Activated T-helper 17 cell treated with anti-CD3 and anti-CD28 coated beads, Interleukin-2, amount 50 U/mL, for 72 hours (primary cell): ENCODE data around the gene TRPV4. TPM values are rescaled to one million over a fixed set of nuclear protein-coding genes. Genes with fewer than 3 reads are reported as not detected.

Source experiments
- ATAC-seq: fragments of 150-1000 bp; cut with Tn5 transposase; replicated peaks from 2 replicates; pipeline ENCODE4 v1.10.0; 2021; ENCODE audit warnings: mild to moderate bottlenecking, moderate library complexity
- H3K27ac Mint-ChIP-seq: one replicate; pipeline ENCODE4 v1.8.0; 2022; ENCODE audit warnings: mixed read lengths
- H3K27me3 Mint-ChIP-seq: one replicate; pipeline ENCODE4 v1.8.0; 2022; ENCODE audit warnings: mixed read lengths
- H3K36me3 Mint-ChIP-seq: one replicate; pipeline ENCODE4 v1.8.0; 2022; ENCODE audit warnings: low read depth, mild to moderate bottlenecking, mixed read lengths
- H3K4me1 Mint-ChIP-seq: one replicate; pipeline ENCODE4 v1.8.0; 2022; ENCODE audit warnings: mixed read lengths
- H3K4me3 Mint-ChIP-seq: one replicate; pipeline ENCODE4 v1.8.0; 2022; ENCODE audit warnings: mild to moderate bottlenecking, mixed read lengths
- H3K9me3 Mint-ChIP-seq: one replicate; pipeline ENCODE4 v1.8.0; 2022; ENCODE audit warnings: mixed read lengths
- total RNA-seq, 2 donors: library from RNA; stranded (reverse); gene quantifications; one replicate each; pipeline ENCODE4 v1.2.3, GENCODE V29; 2022

The TRPV4 gene
- total RNA-seq, 2 donors from 2014 or later: not detected

DNA sequence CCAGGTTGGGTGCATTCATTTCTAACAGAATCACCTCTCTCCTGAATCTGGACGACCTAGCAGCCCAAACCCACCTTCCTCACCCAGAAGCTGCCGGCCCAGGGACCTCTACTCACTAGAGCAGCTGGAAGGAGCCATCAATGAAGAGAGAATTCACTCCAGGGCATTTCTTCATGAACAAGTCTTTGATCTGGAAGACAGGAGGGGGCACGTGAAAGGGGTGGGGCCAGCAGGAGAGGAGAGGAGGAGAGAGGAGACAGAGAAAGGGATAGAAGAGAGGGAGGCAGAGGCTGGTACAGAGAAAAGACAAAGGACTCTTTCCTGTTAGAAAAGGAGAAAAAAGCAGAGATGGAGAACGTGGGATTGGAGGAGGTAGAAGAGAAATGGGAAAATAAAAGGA, 39.8 kb downstream of the TRPV4 start:
- Mint-ChIP-seq H3K9me3 (no peaks in the 10 kb centered on the region), H3K27ac (no peak overlapping the region), H3K4me1 (no peaks in the 10 kb centered on the region), H3K27me3 (peaks cover 16% of the 10 kb centered on the region), H3K36me3 (no peaks in the 10 kb centered on the region), H3K4me3 (no peak overlapping the region)
- ATAC-seq: no peak

DNA sequence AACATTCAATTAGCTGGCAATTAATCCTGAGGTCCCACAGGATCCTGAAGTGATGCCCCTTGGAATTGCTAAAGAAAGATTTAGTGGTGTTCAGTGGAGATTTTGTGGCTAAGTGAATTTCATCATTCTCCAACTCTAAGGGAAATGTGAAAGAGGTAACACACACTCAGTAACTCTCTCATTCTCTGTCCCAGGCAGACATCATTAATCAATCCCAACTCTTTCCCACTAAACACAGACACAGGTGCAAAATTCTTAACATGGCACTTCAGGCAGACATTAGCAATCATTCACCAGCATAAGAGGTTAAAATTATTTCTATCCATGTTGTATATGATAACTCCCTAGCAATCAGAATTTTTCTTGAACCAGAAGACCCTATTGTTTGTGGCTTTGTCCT, 40.2 kb downstream of the TRPV4 start:
- Mint-ChIP-seq H3K36me3 (no peaks in the 10 kb centered on the region), H3K27me3 (peaks cover 19% of the 10 kb centered on the region), H3K27ac (no peak overlapping the region), H3K4me1 (no peaks in the 10 kb centered on the region), H3K9me3 (no peaks in the 10 kb centered on the region), H3K4me3 (no peak overlapping the region)
- no peak for ATAC-seq

DNA sequence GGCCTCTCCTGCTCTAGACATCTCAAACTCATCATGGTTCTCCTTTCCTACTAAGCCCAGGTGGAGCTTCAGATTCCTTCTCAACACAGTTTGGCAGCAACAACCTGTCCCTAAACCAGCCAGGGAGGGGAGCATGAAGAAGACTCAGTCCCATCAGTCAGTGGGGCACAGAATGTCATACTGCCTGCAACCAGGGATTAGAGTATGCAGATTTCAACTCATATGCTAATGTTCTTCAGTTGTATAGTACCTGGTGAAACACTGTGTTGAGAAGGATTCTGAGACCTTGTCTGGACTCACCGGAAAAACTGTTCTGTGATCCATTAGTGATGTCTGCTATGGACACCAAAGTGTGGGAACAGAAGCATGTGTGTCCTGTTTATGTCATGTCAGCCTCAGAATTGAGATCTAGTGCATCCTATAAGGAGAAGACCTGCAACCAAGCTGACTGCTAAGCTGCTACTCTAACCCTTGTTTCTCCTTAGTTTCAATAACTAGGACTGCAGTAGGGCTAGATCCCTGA, 43.6 kb downstream of the TRPV4 start:
- Mint-ChIP-seq H3K27me3 (peaks cover 19% of the 10 kb centered on the region), H3K36me3 (no peaks in the 10 kb centered on the region), H3K27ac (no peak overlapping the region), H3K9me3 (no peaks in the 10 kb centered on the region), H3K4me3 (no peak overlapping the region), H3K4me1 (no peaks in the 10 kb centered on the region)
- ATAC-seq: no peak

DNA sequence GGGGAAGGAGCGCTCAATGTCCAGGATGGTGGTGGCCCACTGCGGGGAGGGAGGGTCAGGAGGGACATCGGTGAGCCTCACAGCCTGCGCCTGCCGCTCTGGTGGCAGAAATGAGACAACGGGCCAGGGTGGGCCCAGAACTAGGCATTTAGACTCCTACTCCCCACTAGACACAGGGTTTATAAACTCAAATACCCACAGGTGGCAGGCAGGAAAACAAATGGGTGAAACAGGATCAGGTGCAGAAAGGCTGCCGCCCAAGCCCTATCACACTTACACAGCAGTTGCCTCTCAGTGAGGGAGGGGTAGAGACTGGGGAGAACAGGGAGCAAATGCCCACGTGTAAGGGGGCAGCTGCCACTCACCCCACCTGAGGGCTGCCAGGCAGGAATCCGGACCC, 46.4 kb downstream of the TRPV4 start:
- no peak overlapping the region for H3K4me3 Mint-ChIP-seq
- no peak for ATAC-seq

DNA sequence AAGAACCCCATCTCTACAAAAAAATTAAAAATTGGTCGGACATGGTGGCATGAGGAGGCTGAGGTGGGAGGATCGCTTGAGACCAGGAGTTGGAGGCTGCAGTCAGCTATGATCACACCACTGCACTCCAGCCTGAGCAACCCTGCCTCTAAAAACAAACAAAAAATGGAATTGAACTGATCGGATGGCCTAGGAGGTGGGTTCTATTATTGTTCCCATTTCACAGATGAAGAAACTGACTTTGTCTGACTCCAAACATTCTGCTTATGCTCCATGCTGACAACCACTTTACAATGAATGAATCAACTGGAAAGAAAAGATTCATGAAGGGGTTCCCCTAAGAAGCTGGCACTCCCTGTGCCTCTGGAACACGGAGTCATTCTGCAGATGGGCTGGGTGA, 47.3 kb downstream of the TRPV4 start:
- no peak for ATAC-seq

More for the DNA sequence above, 46.4 kb downstream of the TRPV4 start:
- no peaks in the 10 kb centered on the region for H3K9me3 Mint-ChIP-seq
- no peaks in the 10 kb centered on the region for H3K4me1 Mint-ChIP-seq
- H3K27me3 Mint-ChIP-seq: peaks cover 5% of the 10 kb centered on the region
- no peak overlapping the region for H3K27ac Mint-ChIP-seq
- H3K36me3 Mint-ChIP-seq: no peaks in the 10 kb centered on the region

DNA sequence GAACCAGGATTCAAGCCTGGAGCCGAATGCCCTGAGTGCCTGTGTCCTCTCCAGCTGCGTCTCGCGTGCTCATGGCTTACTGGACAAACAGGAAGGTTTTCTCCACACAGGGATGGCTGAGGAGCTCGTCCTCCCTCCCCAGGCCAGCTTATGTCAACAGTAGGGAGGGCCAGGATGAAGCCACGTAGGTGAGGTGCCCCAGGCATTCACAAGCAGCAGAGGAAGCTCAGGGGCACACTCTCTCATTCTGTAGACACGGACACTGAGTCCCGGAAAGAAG, 49.3 kb downstream of the TRPV4 start:
- H3K9me3 Mint-ChIP-seq: no peaks in the 10 kb centered on the region
- no peaks in the 10 kb centered on the region for H3K36me3 Mint-ChIP-seq
- H3K27ac Mint-ChIP-seq: no peak overlapping the region
- H3K4me3 Mint-ChIP-seq: no peak overlapping the region
- ATAC-seq: no peak
- peaks cover 5% of the 10 kb centered on the region for H3K27me3 Mint-ChIP-seq
- no peaks in the 10 kb centered on the region for H3K4me1 Mint-ChIP-seq

More for the DNA sequence above, 47.3 kb downstream of the TRPV4 start:
- Mint-ChIP-seq H3K4me3 (no peak overlapping the region), H3K27ac (no peak overlapping the region), H3K27me3 (peaks cover 5% of the 10 kb centered on the region), H3K9me3 (no peaks in the 10 kb centered on the region), H3K36me3 (no peaks in the 10 kb centered on the region), H3K4me1 (no peaks in the 10 kb centered on the region)

DNA sequence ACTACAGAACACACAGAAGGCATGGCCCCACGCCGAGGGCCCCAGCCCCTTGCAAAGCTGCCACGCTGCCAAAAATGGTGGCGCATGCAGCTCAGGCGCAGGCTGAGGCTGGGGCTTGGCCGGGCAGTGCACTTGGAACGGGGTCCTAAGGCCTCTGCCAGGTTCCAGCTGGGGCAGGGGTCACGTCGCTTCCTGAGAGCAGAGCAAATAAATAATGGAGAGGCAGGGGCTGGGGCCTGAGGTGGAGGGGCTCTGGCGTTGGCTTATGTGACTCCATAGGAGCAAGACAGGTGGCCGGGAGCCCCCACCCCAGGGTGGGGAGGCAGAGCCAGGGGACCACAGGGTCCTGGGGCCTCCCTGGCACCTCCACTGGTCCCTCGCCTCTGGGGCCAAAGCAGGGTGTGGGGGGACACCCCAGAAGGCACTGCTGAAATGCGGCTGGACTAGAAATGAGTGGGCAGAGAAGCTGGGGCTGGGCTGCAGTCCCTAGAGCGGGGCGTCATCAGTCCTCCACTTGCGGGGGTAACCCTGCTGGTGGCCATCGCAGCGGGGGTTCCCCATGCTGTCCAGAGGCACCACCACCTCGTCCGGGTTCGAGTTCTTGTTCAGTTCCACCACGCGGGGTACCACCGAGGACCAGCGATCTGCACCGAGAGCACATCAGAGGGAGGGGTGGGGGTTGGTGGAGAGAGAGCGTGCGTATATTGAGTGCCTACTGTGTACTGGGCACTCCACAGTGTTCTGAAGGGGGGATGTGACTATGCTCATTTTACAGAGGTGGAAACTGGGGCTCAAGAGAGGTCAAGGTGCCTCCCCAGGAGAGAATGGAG, 49.8 kb downstream of the TRPV4 start:
- H3K27ac Mint-ChIP-seq: no peak overlapping the region
- H3K36me3 Mint-ChIP-seq: no peaks in the 10 kb centered on the region
- no peaks in the 10 kb centered on the region for H3K4me1 Mint-ChIP-seq
- H3K4me3 Mint-ChIP-seq: no peak overlapping the region
- ATAC-seq: no peak
- H3K9me3 Mint-ChIP-seq: no peaks in the 10 kb centered on the region
- peaks cover 3% of the 10 kb centered on the region for H3K27me3 Mint-ChIP-seq

DNA sequence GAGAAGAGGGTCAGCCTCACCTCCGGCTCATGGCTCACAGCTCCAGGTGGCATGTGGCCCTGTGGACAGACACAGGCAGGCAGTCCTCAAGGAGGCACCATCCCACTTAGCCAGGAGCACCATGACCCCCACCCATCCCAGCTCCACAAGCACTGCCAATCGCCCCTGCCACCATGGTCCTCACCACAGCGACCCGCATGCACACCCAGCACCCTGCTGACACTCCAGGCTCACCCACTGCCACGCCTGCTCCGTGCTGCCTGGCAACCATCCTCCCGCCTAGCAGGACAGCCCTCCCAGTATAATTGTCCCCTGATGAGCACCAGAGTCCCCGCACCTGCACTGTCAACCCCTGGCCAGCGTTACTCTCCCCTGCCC, 50.9 kb downstream of the TRPV4 start:
- Mint-ChIP-seq H3K36me3 (no peaks in the 10 kb centered on the region), H3K4me1 (peaks cover 5% of the 10 kb centered on the region), H3K9me3 (no peaks in the 10 kb centered on the region), H3K27me3 (no peaks in the 10 kb centered on the region), H3K4me3 (no peak overlapping the region), H3K27ac (no peak overlapping the region)
- ATAC-seq: no peak

DNA sequence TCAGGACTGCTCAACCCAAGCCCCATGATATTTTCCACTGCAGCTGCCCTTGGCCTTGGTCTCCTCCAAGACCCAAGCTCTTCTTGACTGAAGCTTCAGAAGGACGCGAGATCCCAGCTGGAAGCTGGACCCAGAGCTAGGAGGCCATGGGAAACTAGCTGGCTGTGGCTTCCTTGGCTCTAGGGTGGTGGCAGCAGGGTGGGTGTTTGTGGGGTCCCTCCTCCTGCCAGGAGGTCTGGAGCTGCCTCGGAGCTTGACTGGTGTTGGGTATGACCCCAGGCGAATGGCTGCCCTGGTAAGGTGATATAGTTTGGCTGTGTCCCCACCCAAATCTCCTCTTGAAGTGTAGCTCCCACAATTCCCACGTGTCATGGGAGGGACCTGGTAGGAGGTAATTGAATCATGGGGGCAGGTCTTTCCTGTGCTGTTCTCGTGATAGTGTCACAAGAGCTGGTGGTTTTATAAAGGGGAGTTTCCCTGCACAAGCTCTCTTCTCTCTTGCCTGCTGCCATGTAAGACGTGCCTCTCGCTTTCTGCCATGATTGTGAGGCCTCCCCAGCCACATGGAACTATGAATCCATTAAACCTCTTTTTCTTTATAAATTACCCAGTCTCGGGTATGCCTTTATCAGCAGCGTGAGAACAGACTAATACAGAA, 51.4 kb downstream of the TRPV4 start:
- H3K4me3 Mint-ChIP-seq: no peak overlapping the region
- no peaks in the 10 kb centered on the region for H3K27me3 Mint-ChIP-seq
- H3K4me1 Mint-ChIP-seq: peaks cover 6% of the 10 kb centered on the region
- H3K36me3 Mint-ChIP-seq: no peaks in the 10 kb centered on the region
- no peaks in the 10 kb centered on the region for H3K9me3 Mint-ChIP-seq
- ATAC-seq: no peak
- H3K27ac Mint-ChIP-seq: no peak overlapping the region

DNA sequence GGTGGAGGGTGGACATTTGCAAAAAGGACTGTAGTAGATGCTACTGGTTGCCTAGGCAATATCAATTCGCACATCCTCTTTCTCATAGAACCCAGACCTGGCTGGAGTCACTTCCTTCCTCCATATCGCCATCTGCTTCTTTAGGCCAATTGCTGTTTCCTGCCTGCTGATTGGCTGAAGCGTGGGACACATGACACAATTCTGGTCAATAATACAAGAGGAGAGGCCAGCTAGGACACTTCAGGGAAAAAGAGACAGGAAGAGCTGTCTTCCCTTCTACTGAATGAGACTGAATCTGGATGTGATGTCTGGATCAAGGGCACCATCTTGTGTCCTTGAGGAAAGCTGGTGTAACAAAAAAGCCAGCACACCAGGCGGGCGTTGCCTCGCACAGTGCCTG, 53.8 kb downstream of the TRPV4 start:
- Mint-ChIP-seq H3K27ac (no peak overlapping the region), H3K36me3 (no peaks in the 10 kb centered on the region), H3K9me3 (no peaks in the 10 kb centered on the region), H3K27me3 (no peaks in the 10 kb centered on the region), H3K4me3 (no peak overlapping the region), H3K4me1 (peaks cover 6% of the 10 kb centered on the region)
- no peak for ATAC-seq

DNA sequence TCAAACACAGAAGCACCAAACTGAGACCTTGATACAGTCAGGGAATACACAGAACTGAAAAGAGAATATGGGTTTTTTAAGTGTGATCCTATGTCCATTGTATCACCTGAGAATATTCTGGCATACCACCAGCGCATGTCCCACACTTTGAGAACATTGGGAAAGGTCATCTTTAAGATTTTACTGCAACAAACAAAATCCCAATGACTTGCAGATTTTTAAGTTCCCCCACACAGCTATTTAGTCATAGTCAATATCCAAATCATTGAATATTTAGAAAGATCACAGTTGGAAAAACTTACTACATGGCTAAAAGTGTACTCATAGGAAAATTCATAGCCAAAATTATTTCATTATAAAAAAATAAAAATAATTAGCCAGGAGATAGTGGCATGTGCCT, 54.5 kb downstream of the TRPV4 start:
- H3K4me1 Mint-ChIP-seq: peaks cover 6% of the 10 kb centered on the region
- H3K27ac Mint-ChIP-seq: no peak overlapping the region
- H3K9me3 Mint-ChIP-seq: no peaks in the 10 kb centered on the region
- H3K27me3 Mint-ChIP-seq: no peaks in the 10 kb centered on the region
- no peaks in the 10 kb centered on the region for H3K36me3 Mint-ChIP-seq
- H3K4me3 Mint-ChIP-seq: no peak overlapping the region
- no peak for ATAC-seq

DNA sequence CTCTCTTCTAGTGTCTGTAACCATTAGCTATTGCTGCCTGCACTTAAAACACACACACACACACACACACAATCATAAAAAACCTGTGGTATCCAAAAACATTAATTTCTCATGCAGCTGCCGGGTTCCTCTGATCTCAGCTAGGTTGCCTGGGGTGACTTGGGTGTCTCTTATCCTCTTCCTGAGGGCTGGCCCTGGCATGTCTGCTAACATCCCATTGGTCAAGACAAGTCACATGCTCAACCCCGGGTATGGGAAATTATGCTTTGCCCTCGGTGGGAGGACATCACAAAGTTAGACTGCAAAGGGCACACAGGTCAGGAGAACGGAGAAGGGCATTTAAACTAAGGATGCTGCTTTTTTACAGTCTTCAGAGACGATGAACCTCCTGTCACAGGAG, 55.7 kb downstream of the TRPV4 start:
- Mint-ChIP-seq H3K4me1 (peaks cover 6% of the 10 kb centered on the region), H3K9me3 (no peaks in the 10 kb centered on the region), H3K27ac (peak overlapping the region; percentile 67), H3K36me3 (no peaks in the 10 kb centered on the region), H3K4me3 (peak overlapping the region; percentile 64), H3K27me3 (no peaks in the 10 kb centered on the region)
- peak; percentile 88 for ATAC-seq

DNA sequence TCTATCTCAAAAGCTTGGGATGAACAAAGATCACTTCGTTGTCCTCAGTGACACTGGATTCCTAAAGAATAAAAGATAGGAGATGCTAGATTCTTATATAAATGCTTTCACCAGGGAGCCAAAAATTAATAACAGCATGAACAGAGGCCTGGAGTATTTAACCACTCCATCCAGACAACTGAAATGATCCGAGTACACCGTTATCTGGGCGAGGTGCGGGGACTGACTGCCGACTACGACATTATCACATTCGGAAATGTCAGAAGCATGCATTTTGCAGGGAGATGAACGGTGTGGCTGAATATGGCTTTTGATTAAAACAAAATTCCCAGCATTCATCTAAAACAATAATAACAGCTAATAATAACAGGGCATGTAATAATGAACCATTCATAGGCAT, 56.6 kb downstream of the TRPV4 start:
- no peak for ATAC-seq
- H3K4me1 Mint-ChIP-seq: peaks cover 6% of the 10 kb centered on the region
- H3K9me3 Mint-ChIP-seq: no peaks in the 10 kb centered on the region
- H3K27ac Mint-ChIP-seq: no peak overlapping the region
- no peak overlapping the region for H3K4me3 Mint-ChIP-seq
- no peaks in the 10 kb centered on the region for H3K36me3 Mint-ChIP-seq
- H3K27me3 Mint-ChIP-seq: no peaks in the 10 kb centered on the region

DNA sequence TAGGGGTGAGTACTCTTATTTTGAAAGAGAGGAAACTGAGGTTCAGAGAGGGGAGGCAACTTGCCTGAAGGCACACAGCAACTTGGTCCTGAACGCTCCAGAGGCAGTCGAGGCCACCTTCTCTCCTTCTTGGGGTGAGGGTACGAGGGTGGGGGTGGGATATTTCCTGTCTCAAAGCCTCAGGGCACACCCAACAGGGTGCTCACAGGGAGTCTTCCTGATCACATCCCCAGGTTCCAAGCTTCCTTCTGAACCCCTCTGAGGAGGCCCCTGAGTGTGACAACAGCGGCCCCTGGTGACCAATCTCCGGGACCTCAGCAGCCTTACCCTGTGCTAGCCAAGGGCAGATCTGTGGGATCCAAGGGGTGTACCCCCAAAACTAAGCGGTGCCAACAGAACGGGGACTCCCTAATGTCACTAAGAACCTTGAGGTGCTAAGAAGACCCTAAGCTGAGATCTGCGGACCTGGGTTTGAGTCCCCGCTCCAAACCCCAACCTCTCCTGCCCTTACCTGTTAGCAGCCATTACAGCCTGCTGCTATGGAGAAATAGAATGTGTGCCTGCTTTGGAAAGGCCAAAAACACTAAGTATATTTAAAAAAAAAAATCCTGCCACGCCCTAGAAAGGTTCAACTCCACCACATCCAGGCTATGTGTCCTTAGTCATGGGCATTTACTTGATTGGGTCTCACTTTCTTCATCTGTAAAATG, 57.9 kb downstream of the TRPV4 start:
- ATAC-seq: peak; percentile 82

More for the DNA sequence above, 57.9 kb downstream of the TRPV4 start:
- H3K36me3 Mint-ChIP-seq: no peaks in the 10 kb centered on the region
- H3K4me3 Mint-ChIP-seq: no peak overlapping the region
- H3K9me3 Mint-ChIP-seq: no peaks in the 10 kb centered on the region
- no peak overlapping the region for H3K27ac Mint-ChIP-seq
- no peaks in the 10 kb centered on the region for H3K27me3 Mint-ChIP-seq
- peaks cover 6% of the 10 kb centered on the region for H3K4me1 Mint-ChIP-seq
